DMS 273 treated with DMSO at 0.1 percent for 48 hours (cell line): ENCODE data around the gene EDRF1.

Experiments
- DNase-seq: peaks from one replicate; lab custom pipeline; 2025; lab: John Stamatoyannopoulos, UW

The EDRF1 gene

GRCh38 chr10:125762692-125763648 lies 43.5 kb downstream of the EDRF1 start:
- DNase-seq: no peak

- DNase-seq: no peak
Measured at GRCh38 chr10:125765835-125766234, 46.3 kb downstream of the EDRF1 start.

- DNase-seq: no peak
Measured at GRCh38 chr10:125766511-125766910, 47.0 kb downstream of the EDRF1 start.

GRCh38 chr10:125768219-125768855 lies 48.8 kb downstream of the EDRF1 start:
- no peak for DNase-seq

DNA sequence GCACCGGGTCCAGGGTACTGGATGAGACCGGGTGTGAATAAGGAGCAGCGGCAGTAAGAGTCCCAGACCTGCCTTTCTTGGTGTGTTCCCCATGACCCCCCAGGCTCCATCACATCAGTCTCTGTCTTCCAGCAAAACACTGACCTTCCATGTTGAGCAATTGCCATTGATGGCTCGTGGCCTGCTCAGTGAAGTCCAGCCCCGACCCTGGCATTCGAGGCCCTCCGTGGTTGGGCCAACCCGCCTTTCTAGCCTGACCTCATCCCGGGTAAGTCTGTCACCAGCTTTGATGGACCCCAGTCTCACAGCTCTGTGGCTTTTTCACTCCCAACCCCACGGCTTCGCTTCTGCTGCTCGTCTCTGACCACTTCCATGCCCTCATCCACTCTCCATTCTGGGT lies 49.7 kb downstream of the EDRF1 start:
- no peak for DNase-seq

GRCh38 chr10:125770844-125771243 lies 51.3 kb downstream of the EDRF1 start:
- no peak for DNase-seq

GRCh38 chr10:125772112-125772863 lies 52.8 kb downstream of the EDRF1 start:
- no peak for DNase-seq

DNA sequence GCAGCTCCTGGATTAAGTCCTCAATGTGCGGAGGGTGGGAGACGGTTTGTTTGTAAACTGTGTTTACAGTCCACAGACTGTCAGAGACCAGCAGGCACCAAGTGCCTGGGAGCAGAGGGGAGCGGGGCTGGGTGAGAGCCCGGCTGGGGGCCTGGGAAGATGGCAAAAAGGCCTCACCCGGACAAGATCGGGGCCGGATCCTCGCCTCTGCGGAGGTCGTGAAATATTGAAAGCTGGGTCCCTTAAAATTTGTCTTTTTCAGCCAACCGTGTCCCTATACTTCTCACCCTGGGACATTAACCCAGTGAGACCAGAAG lies 53.3 kb downstream of the EDRF1 start:
- DNase-seq: no peak

GRCh38 chr10:125773687-125774543 lies 54.4 kb downstream of the EDRF1 start:
- no peak for DNase-seq

GRCh38 chr10:125774581-125775191 lies 55.2 kb downstream of the EDRF1 start:
- DNase-seq: no peak

GRCh38 chr10:125775491-125776106 lies 56.1 kb downstream of the EDRF1 start, which contains the start of gene MMP21:
Gene MMP21, minus strand, starts transcription at chr10:125775821. Its CDS starts 0 bp downstream, at chr10:125775821.
- DNase-seq: no peak

- no peak for DNase-seq
Measured at GRCh38 chr10:125777806-125778205, 58.3 kb downstream of the EDRF1 start.

DNA sequence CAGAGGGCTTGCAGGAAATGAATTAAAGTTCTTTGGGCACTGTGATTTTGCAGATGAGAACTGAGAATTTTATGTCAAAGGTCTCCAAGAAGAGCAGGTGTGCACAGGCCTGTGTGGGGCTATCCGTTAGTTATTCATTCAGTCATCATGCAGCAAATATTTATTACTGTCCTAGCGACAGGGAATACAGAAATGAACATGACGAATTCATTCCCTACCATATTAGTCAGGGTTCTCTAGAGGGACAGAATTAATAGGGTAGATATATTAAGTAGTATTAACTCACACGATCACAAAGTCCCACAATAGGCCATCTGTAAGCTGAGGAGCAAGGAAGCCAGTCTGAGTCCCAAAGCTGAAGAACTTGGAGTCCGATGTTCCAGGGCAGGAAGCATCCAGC lies 59.0 kb downstream of the EDRF1 start:
- DNase-seq: no peak

- DNase-seq: no peak
Measured at GRCh38 chr10:125779403-125780327, 60.2 kb downstream of the EDRF1 start.

- DNase-seq: no peak
Measured at GRCh38 chr10:125781374-125781773, 61.9 kb downstream of the EDRF1 start.

- no peak for DNase-seq
Measured at GRCh38 chr10:125782054-125782453, 62.5 kb downstream of the EDRF1 start.

- no peak for DNase-seq
Measured at GRCh38 chr10:125782616-125783015, 63.1 kb downstream of the EDRF1 start.

DNA sequence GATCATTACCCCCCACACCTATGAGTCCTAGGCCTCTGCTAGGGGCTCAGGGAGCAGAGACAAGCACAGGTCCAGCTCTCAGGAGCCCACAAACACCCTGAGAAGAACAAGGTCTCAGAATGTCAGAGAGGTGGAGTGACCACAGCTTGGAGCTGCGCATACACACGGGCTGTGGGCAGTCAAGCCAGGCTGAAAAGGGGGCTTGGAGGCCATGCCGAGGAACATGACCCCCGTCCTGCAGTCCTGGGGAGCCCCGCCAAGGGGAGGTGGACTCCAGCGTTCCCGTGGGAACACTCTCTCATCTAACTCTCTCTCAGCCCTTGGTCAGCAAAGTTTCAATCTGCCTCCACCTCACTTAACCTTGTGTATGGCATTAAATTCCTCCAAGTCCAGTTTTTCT lies 63.9 kb downstream of the EDRF1 start:
- DNase-seq: no peak

GRCh38 chr10:125783957-125784356 lies 64.4 kb downstream of the EDRF1 start:
- DNase-seq: no peak

GRCh38 chr10:125785791-125786190 lies 66.3 kb downstream of the EDRF1 start:
- DNase-seq: no peak
